Measurements from ENCODE around the gene ATP11B.

The ATP11B gene

DNA sequence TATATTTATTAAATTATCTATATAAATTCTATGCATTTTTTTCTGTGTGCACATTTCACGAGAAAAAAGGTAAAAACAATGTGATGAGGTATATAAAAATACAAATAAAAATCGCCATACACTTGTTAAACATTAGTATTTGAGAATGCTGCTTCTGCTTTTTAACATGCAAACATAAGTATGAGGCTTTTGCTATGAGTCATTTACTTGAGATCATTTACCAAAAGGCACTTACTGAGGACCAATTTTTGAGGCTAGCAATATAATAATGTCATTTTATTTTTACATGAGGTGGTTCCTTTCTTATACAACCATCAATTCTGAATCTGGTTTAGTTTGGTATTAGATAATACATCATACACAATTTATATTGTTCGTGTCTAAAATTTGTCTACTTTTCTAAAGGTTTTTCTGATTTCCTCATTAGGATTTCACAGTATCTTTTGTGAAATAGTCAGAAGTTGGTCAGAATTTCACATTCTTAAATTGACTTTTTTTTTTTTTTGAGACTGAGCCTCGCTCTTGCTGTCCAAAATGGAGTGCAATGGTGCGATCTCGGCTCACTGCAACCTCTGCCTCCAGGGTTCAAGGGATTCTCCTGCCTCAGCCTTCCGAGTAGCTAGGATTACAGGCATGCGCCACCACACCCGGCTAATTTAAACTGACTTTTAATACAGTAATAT lies 161.4 kb downstream of the ATP11B start:
- Histone ChIP-seq H3K27ac (ENCODE audit: low read depth, low read length) (no peak overlapping the region), H3K36me3 (ENCODE audit: control insufficient read depth, insufficient read depth, low read length) (peaks cover 44% of the 10 kb centered on the region), H3K4me1 (ENCODE audit: control insufficient read depth, insufficient read depth, low read length) (peaks cover 4% of the 10 kb centered on the region; the same call in 1 of the 2 replicates), H3K9me3 (ENCODE audit: control insufficient read depth, insufficient read depth, low read depth, low read length) (peaks cover 9% of the 10 kb centered on the region; the same call in 1 of the 2 replicates), H3K9ac (ENCODE audit: low read length) (no peak overlapping the region), H3K4me3 (ENCODE audit: low read depth, low read length) (no peak overlapping the region), H3K27me3 (ENCODE audit: control insufficient read depth, insufficient read depth, low read length) (no peaks in the 10 kb centered on the region)

DNA sequence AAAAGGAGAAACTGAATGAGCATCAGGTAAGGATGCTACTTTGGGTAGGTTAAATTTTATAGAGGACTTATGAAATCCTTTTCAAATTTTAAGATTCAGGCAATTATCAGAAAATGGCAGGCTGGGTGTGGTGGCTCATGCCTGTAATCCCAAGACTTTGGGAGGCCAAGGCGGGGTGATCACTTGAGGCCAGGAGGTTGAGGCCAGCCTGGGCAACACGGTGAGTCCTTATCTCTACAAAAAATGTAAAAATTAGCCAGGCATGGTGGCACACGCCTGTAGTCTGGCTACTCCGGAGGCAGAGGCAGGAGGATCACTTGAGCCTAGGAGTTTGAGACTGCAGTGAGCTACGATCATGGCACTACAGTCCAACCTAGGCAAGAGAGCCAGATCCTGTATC lies 163.9 kb downstream of the ATP11B start:
- Histone ChIP-seq H3K4me1 (ENCODE audit: control insufficient read depth, insufficient read depth, low read length) (peaks cover 12% of the 10 kb centered on the region), H3K36me3 (ENCODE audit: control insufficient read depth, insufficient read depth, low read length) (peaks cover 46% of the 10 kb centered on the region), H3K9ac (ENCODE audit: low read length) (no peak overlapping the region), H3K9me3 (ENCODE audit: control insufficient read depth, insufficient read depth, low read depth, low read length) (peaks cover 6% of the 10 kb centered on the region; the same call in 1 of the 2 replicates), H3K4me3 (ENCODE audit: low read depth, low read length) (no peak overlapping the region), H3K27ac (ENCODE audit: low read depth, low read length) (no peak overlapping the region), H3K27me3 (ENCODE audit: control insufficient read depth, insufficient read depth, low read length) (no peaks in the 10 kb centered on the region)

DNA sequence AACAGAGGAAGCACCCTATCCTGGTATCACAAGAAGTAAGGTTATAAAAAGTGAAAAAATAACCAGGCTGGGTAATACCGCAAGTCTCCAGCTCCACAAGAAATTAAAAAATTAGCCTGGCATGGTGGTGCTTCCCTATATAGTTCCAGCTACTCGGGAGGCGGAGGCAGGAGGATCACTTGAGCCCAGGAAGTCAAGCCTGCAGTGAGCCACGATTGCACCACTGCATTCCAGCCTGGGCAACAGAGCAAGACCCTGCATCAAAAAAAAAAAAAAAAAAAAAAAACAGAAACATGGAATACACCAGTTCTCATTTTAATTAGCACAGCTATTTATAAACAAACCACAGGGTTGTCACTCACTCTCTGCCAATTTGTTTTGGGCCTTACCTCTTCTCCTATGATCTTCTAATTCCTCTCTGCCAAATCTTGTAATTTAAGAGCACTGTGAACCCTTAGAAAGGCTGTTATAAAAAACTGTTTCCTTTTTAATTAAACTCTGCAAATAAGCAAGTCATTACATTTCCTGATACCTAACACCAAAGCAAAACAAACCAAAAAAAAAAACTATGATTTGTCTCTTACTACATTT lies 164.5 kb downstream of the ATP11B start:
- no peaks in the 10 kb centered on the region for H3K27me3 ChIP-seq (ENCODE audit: control insufficient read depth, insufficient read depth, low read length)
- H3K4me3 ChIP-seq (ENCODE audit: low read depth, low read length): no peak overlapping the region
- H3K36me3 ChIP-seq (ENCODE audit: control insufficient read depth, insufficient read depth, low read length): peaks cover 46% of the 10 kb centered on the region
- H3K27ac ChIP-seq (ENCODE audit: low read depth, low read length): no peak overlapping the region
- peaks cover 1% of the 10 kb centered on the region; the same call in 1 of the 2 replicates for H3K9me3 ChIP-seq (ENCODE audit: control insufficient read depth, insufficient read depth, low read depth, low read length)
- peaks cover 12% of the 10 kb centered on the region for H3K4me1 ChIP-seq (ENCODE audit: control insufficient read depth, insufficient read depth, low read length)
- no peak overlapping the region for H3K9ac ChIP-seq (ENCODE audit: low read length)

DNA sequence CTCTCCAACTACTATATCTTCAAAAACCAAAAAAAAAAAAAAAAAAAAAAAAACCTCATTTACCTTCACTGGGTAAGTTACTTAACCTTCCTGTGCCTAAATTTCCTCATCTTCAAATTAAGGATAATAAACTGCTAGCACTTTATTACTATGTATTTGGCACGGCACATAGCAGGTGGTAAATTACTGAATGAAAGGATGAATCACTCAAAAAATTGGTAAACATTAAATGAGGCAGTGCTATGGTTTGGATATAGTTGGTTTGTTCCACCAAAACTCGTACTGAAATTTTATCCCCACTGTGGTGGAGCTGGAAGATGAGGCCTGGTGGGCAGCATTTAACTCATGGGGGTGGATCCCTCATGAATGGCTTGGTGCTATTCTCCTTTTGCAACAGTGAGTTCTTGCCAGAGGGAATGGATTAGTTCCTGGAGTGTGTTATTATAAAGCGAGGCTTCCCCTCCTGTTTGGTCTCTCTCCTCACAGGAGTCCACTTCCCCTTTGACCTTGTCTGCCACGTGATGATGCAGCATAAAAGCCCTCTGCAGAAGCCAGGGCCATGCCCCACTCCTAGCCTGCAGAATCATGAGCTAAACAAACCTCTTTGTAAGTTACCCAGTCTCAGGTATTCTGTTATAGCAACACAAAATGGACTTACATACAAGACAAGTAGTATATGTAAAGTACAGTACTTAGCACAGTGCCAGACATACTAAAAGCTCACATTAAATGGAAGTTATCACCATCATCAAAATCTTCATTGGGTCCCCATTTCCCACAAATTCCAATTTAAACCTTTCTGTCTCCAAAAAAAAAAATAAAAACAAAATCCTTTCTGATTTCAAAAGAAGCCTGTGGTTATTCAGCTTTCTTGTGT lies 166.4 kb downstream of the ATP11B start:
- no peaks in the 10 kb centered on the region for H3K27me3 ChIP-seq (ENCODE audit: control insufficient read depth, insufficient read depth, low read length)
- no peak overlapping the region for H3K9ac ChIP-seq (ENCODE audit: low read length)
- H3K4me1 ChIP-seq (ENCODE audit: control insufficient read depth, insufficient read depth, low read length): peaks cover 12% of the 10 kb centered on the region
- peaks cover 43% of the 10 kb centered on the region for H3K36me3 ChIP-seq (ENCODE audit: control insufficient read depth, insufficient read depth, low read length)
- 0 out of 2 replicates have a peak overlapping the region, but pooled peaks have one; percentile 19 for H3K27ac ChIP-seq (ENCODE audit: low read depth, low read length)
- H3K4me3 ChIP-seq (ENCODE audit: low read depth, low read length): no peak overlapping the region
- H3K9me3 ChIP-seq (ENCODE audit: control insufficient read depth, insufficient read depth, low read depth, low read length): no peaks in the 10 kb centered on the region

DNA sequence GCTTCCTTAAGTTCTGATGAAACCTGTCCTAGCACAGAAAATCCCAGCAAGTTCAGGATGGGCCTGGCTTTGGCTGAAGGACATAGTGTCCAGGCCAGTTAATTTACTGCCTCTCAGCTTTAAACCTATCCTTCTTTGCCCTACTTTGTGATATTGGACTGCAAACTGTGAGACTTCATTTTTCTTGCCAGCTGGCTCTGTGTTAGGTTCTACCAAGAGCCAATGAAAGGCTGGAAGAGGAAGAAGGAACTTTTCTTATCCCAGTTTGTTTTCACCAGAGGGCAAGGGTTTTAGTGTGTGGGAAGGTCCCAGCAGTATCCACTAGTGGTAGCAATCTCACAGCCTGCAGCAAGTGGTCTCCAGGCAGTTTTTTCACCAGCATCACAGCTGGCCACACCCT lies 168.9 kb downstream of the ATP11B start:
- H3K9ac ChIP-seq (ENCODE audit: low read length): no peak overlapping the region
- H3K36me3 ChIP-seq (ENCODE audit: control insufficient read depth, insufficient read depth, low read length): peaks cover 31% of the 10 kb centered on the region
- H3K27me3 ChIP-seq (ENCODE audit: control insufficient read depth, insufficient read depth, low read length): no peaks in the 10 kb centered on the region
- peaks cover 12% of the 10 kb centered on the region for H3K4me1 ChIP-seq (ENCODE audit: control insufficient read depth, insufficient read depth, low read length)
- H3K27ac ChIP-seq (ENCODE audit: low read depth, low read length): no peak overlapping the region
- no peak overlapping the region for H3K4me3 ChIP-seq (ENCODE audit: low read depth, low read length)
- no peaks in the 10 kb centered on the region for H3K9me3 ChIP-seq (ENCODE audit: control insufficient read depth, insufficient read depth, low read depth, low read length)

DNA sequence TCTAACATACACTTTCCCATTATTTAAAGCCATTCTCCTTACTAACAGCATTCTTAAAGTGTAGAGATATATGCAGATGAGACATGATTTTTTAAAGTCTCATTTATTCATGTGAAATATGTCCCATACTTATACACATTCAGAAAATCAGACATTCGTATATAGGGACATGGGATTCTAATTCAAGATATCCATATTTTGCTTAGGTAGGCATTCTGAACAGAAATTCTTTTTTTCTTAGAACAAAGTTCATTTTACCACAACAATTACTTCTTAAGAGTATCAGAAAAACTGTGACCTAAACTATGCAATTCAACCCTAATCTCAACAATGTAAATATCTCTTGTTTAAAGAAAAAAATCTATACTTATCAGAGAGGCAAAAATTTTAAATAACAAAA lies 170.9 kb downstream of the ATP11B start:
- H3K4me3 ChIP-seq (ENCODE audit: low read depth, low read length): no peak overlapping the region
- H3K27me3 ChIP-seq (ENCODE audit: control insufficient read depth, insufficient read depth, low read length): no peaks in the 10 kb centered on the region
- H3K9me3 ChIP-seq (ENCODE audit: control insufficient read depth, insufficient read depth, low read depth, low read length): no peaks in the 10 kb centered on the region
- H3K9ac ChIP-seq (ENCODE audit: low read length): no peak overlapping the region
- H3K4me1 ChIP-seq (ENCODE audit: control insufficient read depth, insufficient read depth, low read length): peaks cover 15% of the 10 kb centered on the region
- peaks cover 23% of the 10 kb centered on the region for H3K36me3 ChIP-seq (ENCODE audit: control insufficient read depth, insufficient read depth, low read length)
- H3K27ac ChIP-seq (ENCODE audit: low read depth, low read length): no peak overlapping the region

DNA sequence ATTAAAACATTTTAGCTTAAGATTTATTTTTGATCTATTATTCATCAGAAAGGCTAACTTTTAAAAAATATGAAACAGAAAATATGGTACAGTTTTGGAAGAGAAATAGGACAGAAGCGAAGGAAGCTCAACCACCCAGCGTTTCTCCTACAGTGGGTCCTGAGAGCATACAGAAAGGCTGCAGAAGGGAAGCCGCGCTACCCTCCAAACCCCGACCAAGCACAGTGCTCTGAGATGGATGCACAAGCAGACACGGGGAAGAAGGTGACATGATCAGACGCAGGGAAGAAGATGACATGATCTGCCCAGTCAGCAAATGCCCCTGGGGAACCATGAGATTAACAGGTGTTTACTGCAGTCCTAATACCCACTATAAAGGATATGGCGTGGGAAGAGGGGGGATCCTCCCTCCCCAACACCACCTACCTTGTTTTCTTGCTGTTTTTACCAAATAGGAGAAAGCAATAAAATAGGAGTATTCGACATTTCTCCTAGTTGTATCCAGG lies 172.6 kb downstream of the ATP11B start:
- H3K27me3 ChIP-seq (ENCODE audit: control insufficient read depth, insufficient read depth, low read length): no peaks in the 10 kb centered on the region
- no peak overlapping the region for H3K4me3 ChIP-seq (ENCODE audit: low read depth, low read length)
- no peak overlapping the region for H3K27ac ChIP-seq (ENCODE audit: low read depth, low read length)
- H3K36me3 ChIP-seq (ENCODE audit: control insufficient read depth, insufficient read depth, low read length): peaks cover 17% of the 10 kb centered on the region
- no peaks in the 10 kb centered on the region for H3K9me3 ChIP-seq (ENCODE audit: control insufficient read depth, insufficient read depth, low read depth, low read length)
- no peak overlapping the region for H3K9ac ChIP-seq (ENCODE audit: low read length)
- H3K4me1 ChIP-seq (ENCODE audit: control insufficient read depth, insufficient read depth, low read length): peaks cover 12% of the 10 kb centered on the region

DNA sequence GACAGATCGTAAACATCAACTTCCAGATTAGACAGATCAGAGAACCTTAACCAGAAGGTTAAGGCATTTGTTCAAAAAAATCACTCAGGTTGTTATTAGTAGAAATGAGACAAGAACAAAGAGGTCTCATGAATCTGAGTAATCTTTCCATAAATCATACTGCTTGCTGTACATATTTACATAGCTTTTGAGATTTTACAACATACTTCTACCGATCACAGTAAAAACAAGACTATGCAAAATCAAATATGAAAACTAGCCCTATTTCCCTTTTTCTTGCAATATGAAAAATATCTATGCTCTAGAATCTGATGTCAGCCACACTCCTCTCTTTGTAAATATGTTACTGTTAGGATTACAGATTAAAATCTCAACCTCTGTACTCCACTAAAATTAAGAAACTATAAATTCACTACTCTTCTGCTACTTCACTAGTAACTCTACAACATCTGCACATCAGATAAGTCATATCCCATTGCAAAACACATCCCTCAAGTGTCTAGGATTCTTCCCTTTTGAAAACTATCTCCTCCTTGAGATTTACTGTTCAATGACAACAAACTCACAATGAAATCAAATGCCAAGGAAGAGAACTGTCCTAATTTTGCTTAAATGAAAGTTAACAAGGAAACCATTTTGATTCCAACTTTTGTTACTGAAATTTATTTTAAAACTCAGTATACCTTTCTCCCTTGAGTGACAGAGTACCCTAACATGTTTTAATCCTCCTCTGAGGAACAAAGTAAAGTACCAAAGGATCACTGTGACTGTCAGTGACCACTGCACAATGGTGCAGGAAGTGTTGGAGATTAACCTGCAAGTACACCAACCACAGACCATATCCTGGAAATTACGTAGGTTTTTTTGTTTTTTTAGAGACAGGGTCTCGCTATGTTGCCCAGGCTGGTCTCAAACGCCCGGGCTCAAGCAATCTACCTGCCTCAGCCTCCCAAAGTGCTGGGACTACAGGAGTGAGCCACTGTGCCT lies 174.2 kb downstream of the ATP11B start:
- Histone ChIP-seq H3K9me3 (ENCODE audit: control insufficient read depth, insufficient read depth, low read depth, low read length) (no peaks in the 10 kb centered on the region), H3K4me1 (ENCODE audit: control insufficient read depth, insufficient read depth, low read length) (peaks cover 19% of the 10 kb centered on the region), H3K27me3 (ENCODE audit: control insufficient read depth, insufficient read depth, low read length) (no peaks in the 10 kb centered on the region), H3K27ac (ENCODE audit: low read depth, low read length) (no peak overlapping the region), H3K4me3 (ENCODE audit: low read depth, low read length) (no peak overlapping the region), H3K36me3 (ENCODE audit: control insufficient read depth, insufficient read depth, low read length) (peaks cover 12% of the 10 kb centered on the region), H3K9ac (ENCODE audit: low read length) (no peak overlapping the region)

DNA sequence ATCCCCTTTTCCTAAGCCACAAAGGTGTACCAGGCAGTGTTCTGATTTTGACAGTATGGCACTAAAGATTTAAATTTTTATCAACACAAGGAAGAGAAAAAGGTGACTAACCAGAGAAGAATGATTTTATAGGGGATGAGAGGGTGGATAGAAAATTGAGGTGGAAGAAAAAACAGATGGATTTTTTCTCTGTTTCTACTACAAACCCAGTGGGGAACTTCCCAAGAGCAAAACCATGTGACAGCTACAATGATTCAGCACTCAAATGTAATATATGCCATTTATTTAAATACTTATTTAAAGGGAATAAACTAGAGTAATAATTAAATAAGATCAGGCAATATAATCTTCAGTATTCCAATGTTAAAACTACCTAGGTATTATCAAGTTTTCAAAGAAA lies 176.0 kb downstream of the ATP11B start:
- Histone ChIP-seq H3K27me3 (ENCODE audit: control insufficient read depth, insufficient read depth, low read length) (no peaks in the 10 kb centered on the region), H3K4me1 (ENCODE audit: control insufficient read depth, insufficient read depth, low read length) (peaks cover 19% of the 10 kb centered on the region), H3K9me3 (ENCODE audit: control insufficient read depth, insufficient read depth, low read depth, low read length) (no peaks in the 10 kb centered on the region), H3K9ac (ENCODE audit: low read length) (no peak overlapping the region), H3K4me3 (ENCODE audit: low read depth, low read length) (no peak overlapping the region), H3K36me3 (ENCODE audit: control insufficient read depth, insufficient read depth, low read length) (no peaks in the 10 kb centered on the region), H3K27ac (ENCODE audit: low read depth, low read length) (no peak overlapping the region)

DNA sequence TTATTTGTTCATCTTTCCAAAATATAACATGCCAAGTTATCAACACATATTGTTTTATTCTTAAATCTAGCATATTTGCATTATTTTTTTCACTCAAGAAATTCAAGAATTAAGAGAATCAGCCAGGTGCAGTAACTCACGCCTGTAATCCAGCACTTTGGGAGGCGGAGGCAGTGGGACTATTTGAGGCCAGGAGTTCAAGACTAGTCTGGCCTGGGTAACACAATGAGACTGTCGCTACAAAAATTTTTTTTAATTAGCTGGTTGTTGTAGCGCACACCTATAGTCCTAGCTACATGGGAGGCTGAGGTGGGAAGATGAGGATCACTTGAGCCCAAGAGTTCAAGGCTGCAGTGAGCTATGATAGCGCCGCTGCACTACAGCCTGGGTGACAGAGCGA lies 176.5 kb downstream of the ATP11B start:
- no peak overlapping the region for H3K27ac ChIP-seq (ENCODE audit: low read depth, low read length)
- peaks cover 19% of the 10 kb centered on the region for H3K4me1 ChIP-seq (ENCODE audit: control insufficient read depth, insufficient read depth, low read length)
- no peaks in the 10 kb centered on the region for H3K36me3 ChIP-seq (ENCODE audit: control insufficient read depth, insufficient read depth, low read length)
- H3K27me3 ChIP-seq (ENCODE audit: control insufficient read depth, insufficient read depth, low read length): no peaks in the 10 kb centered on the region
- no peaks in the 10 kb centered on the region for H3K9me3 ChIP-seq (ENCODE audit: control insufficient read depth, insufficient read depth, low read depth, low read length)
- no peak overlapping the region for H3K4me3 ChIP-seq (ENCODE audit: low read depth, low read length)
- H3K9ac ChIP-seq (ENCODE audit: low read length): no peak overlapping the region

Measured in HUES6 (cell line).